ENCODE results near the gene SPINT2.

- no peak for TF ChIP-seq CTCF (IDR thresholded peaks at IDR 0.05)
- no peak for TF ChIP-seq EZH2 (IDR thresholded peaks at IDR 0.05; ENCODE audit: borderline replicate concordance, insufficient read depth, low read depth, low read length, poor library complexity, severe bottlenecking)
Observed at GRCh38 chr19:38265213-38265861, 964 bp downstream of the SPINT2 start.

Measured in B cell (primary cell).